SH-SY5Y (cell line): ENCODE data around the gene SNAI3.

ENCODE experiments used
- GATA2 ChIP-seq: IDR thresholded peaks from 2 replicates; pipeline ENCODE4 v1.6.1; 2011; ENCODE audit warnings: mild to moderate bottlenecking, low read depth, low read length
- GATA3 ChIP-seq: IDR thresholded peaks from 2 replicates; pipeline ENCODE4 v1.6.1; 2011; ENCODE audit warnings: low read depth, mild to moderate bottlenecking, low read length, moderate library complexity

SNAI3 gene

DNA sequence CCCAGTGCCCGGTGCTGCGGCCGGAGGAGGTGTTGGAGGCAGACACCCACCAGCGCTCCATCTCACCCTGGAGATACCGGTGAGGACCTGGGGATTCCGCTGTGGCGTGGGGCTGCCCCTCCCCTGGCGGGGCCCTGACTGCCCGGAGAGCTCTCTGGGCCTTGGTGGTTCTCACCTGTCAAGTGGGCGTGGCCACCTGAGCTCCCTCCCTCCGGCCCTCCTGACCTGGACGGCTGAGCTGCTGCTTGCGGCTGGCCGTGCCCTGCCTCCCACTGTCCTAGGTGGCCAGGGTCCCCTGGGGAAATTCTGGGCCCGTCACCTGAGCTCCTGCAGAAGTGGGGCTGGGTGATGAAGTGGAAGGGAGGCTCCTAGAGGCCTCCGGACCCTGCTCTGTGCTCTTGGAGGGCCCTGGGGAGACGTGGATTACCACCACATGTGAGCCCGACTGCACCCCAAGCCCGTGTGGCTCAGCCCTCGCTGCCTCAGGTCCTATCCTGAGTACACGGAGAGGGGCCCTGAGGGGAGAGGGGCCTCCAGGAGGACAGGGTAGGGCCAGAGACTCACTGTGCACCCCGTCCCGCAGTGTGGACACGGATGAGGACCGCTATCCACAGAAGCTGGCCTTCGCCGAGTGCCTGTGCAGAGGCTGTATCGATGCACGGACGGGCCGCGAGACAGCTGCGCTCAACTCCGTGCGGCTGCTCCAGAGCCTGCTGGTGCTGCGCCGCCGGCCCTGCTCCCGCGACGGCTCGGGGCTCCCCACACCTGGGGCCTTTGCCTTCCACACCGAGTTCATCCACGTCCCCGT, 46.9 kb downstream of the SNAI3 start:
- TF ChIP-seq GATA3 (no peak), GATA2 (no peak)

DNA sequence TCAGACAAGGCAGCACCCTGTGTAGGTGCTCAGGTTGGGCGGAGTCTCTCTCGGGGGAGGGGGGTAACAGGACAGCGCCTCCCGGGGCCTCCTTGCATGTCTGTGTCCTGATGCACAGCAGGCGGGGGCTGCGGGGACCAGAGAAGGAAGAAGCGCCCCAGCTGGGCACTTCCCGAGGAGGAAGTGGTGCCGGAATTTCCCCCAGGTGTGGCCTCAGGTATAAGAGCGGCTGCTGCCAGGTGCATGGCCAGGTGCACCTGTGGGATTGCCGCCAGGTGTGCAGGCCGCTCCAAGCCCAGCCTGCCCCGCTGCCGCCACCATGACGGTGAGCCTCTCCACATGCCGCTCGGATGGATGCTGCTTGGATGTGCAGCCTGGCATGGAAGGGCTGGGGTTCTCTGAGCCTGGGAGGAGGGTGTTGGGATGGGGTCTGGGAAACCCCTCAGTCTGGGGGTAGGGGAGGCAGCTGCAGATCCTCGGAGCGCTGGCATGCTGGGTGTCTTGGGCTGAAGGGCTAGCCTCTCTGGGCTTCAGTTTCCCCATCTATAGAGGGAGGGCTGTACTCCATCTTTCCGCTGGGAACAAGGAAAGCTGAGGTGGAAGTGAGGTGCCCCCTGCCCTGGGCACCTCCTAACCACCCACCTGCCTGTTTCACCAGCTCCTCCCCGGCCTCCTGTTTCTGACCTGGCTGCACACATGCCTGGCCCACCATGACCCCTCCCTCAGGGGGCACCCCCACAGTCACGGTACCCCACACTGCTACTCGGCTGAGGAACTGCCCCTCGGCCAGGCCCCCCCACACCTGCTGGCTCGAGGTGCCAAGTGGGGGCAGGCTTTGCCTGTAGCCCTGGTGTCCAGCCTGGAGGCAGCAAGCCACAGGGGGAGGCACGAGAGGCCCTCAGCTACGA, 47.7 kb downstream of the SNAI3 start, which contains the start of gene IL17C:
Gene IL17C (plus strand): TSS at position 250 of the 908 bp plus-strand sequence. CDS start 70 bp downstream, at position 320.
- TF ChIP-seq GATA3 (no peak), GATA2 (no peak)

DNA sequence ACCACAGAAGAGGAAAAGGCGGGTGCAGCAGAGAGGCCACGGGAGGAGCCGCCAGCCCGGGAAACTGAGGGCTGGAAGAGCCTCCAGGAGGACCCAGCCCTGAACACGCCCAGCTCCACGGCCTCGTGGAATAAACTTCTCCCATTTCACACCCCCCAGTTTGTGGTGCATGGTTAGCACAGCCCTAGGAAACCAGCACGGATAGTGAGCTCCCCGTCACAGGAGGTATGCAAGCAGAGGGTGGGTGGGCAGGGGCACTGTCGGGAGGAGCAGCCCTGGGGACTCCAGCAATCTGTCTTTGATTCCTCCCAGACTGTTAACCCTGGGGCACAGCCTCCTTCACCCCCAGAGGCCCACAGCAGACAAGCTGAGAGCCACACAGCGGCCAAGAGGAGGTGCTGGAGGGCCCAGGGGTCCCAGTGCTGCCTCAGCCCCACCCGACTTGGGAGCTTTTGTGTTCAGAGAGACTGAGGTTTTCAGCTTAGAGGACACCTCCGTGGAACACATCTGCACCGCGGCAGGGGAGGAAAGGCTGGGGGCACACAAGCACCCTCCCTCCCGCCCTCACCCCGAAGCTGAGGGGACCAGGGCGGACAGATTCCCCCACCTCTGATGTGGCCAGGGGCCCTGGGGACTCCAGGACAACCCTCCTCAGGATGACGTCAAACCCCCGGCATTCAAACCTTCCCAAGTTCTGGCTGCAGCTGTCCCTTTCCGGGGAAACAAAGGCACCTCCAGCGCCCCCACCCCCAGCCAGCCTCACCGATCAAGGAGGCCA, 49.6 kb downstream of the SNAI3 start:
- no peak for TF ChIP-seq GATA2
- no peak for TF ChIP-seq GATA3

DNA sequence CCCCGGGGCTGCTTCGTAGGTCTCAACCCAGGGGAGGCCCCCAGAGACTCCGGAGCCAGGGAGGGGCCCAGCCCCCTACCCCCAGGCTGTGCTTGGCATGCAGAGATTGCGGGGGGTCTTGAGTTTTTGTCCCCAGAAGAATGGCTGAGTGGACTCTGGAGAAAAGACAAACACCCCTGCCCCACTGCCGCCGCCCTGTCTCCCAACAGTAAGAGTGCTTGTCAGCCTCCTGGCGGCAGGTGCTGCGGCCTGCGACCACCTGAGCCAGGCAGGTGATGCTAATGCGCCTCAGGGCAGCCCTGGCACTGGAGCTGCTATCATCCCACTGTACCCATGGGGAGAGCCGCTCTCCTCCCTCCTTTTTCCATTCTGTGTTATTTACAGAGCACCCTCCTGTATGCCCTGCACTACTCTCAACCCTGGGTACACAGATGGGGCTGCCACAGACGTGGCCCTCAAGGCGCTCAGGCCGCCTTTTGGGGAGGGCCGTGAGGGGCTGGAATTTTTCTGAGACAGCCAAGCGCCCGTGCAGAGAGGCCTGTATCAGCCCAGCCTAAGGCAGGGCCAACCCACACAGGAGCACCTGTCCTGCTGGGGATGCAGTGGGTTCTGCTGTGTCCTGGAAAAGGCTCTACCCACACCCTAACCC, 50.5 kb downstream of the SNAI3 start:
- TF ChIP-seq GATA3 = no peak
- no peak for TF ChIP-seq GATA2

DNA sequence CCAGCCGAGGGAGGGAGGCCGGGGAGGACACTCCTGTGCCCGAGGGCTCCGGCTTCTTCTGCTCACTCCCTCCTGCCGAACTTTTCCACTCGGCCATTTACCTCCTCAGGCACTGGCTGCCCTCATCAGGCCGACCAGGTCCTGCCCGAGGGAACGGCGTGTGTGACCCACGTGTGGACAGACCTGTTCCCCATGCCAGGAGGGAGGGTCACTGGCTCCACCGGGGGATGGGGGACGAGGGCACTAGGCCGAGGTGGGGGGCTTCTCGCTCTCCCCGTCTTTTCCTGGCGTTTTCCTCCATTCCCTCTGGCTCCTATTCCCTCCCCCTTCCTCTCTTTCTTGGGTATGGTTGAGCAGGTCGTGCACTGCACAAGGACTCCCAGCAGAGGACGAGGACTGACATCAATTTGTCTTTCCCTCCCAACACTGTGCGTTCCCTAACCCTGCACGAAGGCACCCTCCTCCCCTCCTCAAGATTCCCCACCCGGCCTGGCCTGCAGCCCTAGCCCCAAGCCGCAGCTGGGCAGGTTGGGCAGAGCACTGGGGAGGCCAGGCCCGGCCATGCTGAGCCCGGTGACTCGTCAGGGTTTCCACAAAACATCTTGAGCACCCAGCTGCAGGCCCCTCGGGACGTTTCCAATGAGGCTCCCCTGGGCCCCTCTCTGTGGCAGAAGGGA, 51.2 kb downstream of the SNAI3 start:
- TF ChIP-seq GATA3 = no peak
- no peak for TF ChIP-seq GATA2

DNA sequence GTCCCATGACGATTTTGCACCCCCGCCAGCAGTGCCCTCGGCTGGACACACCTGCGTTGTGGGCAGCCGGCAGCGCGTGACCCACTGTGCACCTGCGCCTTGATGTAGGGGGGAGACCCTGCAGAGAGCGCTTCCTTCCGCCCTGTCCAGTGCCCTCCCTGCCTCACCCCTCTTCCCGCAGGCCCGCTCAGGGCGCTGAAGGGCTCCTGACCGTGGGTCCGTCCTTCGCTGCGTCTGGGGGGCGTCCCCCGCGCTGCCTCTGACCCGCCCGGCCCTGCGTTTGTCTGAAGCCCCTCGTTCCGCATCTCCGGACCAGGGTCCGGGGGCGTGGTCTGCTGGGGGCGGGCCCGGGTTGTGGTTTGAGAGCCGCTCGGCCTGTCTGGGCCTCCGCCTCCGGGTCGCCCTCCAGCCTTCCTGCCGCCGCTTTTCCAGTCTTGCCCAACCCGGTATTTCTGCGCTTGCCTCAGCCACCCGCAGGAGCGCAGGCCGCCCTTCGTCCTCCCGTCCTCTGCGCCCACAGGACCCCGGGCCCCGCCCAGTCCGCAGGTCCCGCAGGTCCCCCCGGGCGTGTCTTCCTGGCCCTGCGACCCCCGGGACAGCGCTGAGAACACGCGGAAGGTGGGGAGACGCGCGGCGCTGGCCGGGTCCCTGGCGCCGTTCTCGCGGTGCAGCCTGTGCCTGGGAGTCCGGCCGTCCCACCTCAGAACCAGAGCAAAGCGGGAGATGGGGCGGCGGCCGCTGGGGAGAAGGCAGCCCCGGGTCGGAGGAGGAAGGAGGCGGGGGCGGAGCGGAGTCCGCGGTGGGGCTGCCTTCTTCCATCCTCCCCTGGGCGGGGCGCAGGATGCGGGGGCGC, 51.9 kb downstream of the SNAI3 start:
- TF ChIP-seq GATA3 (no peak), GATA2 (no peak)

DNA sequence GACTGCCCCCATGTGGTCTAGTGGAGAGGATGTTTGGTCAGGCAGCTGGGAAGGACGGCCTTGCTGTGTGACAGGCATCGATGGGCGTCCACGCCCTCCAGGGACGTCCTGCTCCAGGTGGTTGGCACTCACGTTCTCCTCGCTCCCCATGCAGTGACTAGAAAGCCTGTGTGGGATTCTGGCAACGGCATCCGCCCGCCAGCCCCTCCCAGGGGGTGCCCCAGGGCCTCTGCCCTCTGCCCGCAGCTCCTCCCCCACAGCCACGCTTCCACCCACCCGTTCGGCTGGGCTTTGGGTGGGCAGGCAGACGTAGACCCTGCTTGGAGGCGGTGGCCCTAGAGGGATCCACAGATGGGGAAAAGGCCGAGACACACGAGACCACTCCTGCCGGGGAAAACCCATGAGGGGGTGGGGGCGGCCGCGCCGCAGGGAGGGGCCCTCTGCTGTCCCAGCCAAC, 52.6 kb downstream of the SNAI3 start:
- TF ChIP-seq GATA3 (no peak), GATA2 (no peak)

DNA sequence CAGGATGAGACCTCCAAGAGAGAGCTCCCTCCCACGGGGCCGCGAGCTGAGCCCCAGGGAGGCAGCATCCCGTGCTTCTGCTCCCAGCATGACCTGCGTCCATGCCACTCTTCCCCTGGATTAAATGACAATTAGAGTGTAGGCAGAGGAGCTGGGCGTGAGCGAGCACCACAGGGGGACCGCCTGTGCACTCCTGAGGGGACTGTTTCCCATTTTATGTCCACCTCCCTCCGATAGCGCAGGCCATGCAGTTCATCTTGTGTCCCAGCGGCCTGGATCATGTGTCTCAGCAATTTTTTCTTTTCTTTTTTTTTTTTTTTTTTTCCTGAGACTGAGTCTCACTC, 53.7 kb downstream of the SNAI3 start:
- no peak for TF ChIP-seq GATA2
- no peak for TF ChIP-seq GATA3

DNA sequence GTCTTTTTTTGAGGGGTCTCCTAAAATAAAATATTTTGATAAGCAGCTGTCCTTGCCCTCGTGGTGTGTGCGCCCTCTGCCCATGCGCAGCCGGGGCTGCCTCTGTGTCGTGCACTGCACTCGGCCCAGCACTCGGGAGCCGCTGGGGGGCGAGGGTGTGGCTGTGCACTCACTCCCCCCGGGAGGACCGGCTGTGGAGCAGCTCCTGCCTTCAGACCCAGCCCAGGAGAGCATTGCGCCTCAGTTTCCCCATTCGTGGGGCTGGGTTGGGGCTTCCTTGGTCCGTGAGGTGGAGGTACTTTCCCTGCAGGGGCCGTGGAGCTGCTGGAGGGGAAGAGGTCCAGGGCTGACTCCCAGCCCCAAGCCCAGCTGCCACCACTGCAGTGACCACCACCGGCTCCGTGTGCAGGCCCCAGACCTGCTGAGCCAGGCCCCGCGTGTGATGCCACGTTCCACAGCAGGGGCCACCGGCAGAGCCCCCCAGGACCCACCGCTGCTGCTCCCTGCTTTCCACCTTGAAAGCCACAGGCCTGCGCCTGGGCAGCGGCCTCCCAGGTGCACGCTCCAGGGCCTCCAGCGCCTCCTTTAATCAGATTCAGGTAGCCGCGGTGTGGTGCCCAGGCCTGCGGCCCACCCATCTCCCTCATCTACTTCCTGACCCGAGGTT, 54.3 kb downstream of the SNAI3 start:
- TF ChIP-seq GATA2 (no peak), GATA3 (no peak)

DNA sequence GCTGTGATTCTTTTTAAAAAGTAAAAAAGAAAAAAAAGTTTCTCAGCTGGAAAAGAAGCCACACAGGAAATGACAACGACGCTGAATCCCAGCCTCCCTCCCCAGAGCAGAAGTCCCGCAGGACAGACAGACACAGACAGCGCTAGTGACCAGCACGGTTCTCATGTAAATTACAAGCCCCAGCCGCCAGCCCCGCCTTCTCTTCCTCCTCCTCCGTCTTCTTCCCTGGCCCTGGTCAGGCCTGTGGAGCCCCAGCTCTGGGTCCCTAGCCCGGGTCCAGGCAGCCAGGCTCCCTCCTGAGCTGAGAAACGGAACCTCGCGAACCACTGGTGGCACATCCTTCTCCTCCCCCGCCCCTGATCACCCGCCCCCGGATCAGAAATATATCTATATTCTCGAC, 54.9 kb downstream of the SNAI3 start:
- TF ChIP-seq GATA3 (no peak), GATA2 (no peak)

DNA sequence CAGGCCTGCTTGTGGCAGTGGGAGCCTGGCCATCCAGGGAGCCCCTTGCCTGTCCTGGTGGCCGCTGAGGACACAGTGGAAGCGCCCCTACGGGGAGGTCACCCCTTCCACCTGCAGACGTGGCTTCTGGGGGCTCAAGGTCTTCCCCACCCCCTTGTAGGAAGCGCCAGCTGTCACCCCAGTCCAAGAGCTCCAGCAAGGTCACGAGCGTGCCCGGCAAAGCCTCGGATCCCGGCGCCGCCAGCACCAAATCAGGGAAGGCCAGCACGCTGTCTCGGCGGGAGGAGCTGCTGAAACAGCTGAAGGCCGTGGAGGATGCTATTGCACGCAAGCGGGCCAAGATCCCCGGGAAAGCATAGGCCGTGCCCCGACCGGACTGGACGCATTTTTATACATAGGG, 55.4 kb downstream of the SNAI3 start:
- TF ChIP-seq GATA3 = no peak
- no peak for TF ChIP-seq GATA2

DNA sequence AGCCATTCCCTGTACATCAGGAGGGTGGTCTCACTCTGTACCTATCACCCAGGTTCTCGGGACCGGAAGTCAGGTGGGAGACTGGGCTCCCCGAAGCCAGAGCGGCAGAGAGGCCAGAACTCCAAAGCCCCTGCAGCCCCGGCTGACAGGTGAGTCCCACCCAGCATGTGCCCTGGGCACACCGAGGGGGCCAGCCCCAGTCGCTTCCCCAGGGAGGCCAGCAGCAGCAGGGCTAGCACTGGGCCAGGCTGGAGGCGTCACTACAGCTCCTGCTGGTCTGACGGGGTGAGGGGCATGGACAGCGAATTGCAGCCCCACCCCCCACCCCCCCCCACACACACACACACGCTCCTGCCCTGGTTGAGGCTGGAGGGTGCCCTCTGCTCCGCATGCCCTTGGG, 55.9 kb downstream of the SNAI3 start:
- no peak for TF ChIP-seq GATA3
- no peak for TF ChIP-seq GATA2
